RWPE2 (cell line): ENCODE results near the gene MAGEC2.

Experiments
- ATAC-seq: fragments of 200-7000 bp; cut with Tn5 transposase; 3 replicates; pipeline ENCODE4 v1.9.1; 2021; ENCODE audit warnings: low read depth
- DNase-seq: peaks from one replicate; pipeline ENCODE4 v3.0.0-alpha.2; 2020; ENCODE audit warnings: low spot score
- H3K27ac ChIP-seq: fragments of 450-650 bp; 2 replicates; pipeline ENCODE4 v1.5.1; 2017; ENCODE audit warnings: mild to moderate bottlenecking; ENCODE audit not compliant: poor library complexity, severe bottlenecking
- H3K27me3 ChIP-seq: fragments of 250-450 bp; sonication (Bioruptor Pico); 2 replicates; pipeline ENCODE4 v1.5.1; 2021; ENCODE audit warnings: mild to moderate bottlenecking, moderate library complexity; ENCODE audit not compliant: insufficient read depth, poor library complexity, severe bottlenecking
- H3K36me3 ChIP-seq: fragments of 250-450 bp; sonication (Bioruptor Pico); 2 replicates; pipeline ENCODE4 v1.5.1; 2020; ENCODE audit warnings: low read depth, mild to moderate bottlenecking, moderate library complexity
- H3K4me1 ChIP-seq: fragments of 250-450 bp; sonication (Bioruptor Pico); 2 replicates; pipeline ENCODE4 v1.5.1; 2021; ENCODE audit warnings: mild to moderate bottlenecking, moderate library complexity; ENCODE audit not compliant: insufficient read depth, poor library complexity, severe bottlenecking
- H3K4me3 ChIP-seq: fragments of 250-450 bp; sonication (Bioruptor Pico); 2 replicates; pipeline ENCODE4 v1.5.1; 2021; ENCODE audit warnings: mild to moderate bottlenecking, moderate library complexity; ENCODE audit not compliant: severe bottlenecking
- H3K9me3 ChIP-seq: fragments of 250-450 bp; sonication (Bioruptor Pico); 2 replicates; pipeline ENCODE4 v1.5.1; 2021; ENCODE audit warnings: mild to moderate bottlenecking, moderate library complexity; ENCODE audit not compliant: severe bottlenecking
- TF ChIP-seq, protein P1 (sequence below): fragments of 450-650 bp; IDR thresholded peaks from one replicate; pipeline ENCODE4 v1.5.1; 2017; ENCODE audit warnings: mild to moderate bottlenecking, moderate library complexity; ENCODE audit not compliant: poor library complexity, severe bottlenecking

The MAGEC2 gene

DNA sequence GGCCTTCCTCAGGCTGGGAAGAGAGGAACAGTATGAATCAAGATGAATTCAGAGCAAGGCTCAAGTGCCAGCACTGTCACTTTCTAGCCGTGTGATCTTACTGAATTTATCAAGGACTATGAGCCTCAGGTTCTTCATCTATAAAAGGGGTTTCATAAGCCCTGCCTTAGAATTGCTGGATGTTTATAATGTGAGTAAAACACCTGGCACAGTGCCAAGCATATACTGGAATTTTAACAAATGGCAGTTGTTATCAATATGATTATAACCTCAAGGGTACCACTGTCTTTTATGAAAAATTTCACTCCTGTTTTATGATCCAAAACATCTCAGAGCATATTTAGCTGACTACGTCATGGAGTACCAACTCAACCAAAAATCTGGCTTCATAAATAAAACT is 4.0 kb downstream of the MAGEC2 start:
- ATAC-seq = no peak
- H3K36me3 ChIP-seq = no peaks in the 10 kb centered on the region
- no peaks in the 10 kb centered on the region for H3K4me1 ChIP-seq
- no peak for DNase-seq
- no peaks in the 10 kb centered on the region for H3K27me3 ChIP-seq
- no peak overlapping the region for H3K27ac ChIP-seq
- no peaks in the 10 kb centered on the region for H3K9me3 ChIP-seq
- H3K4me3 ChIP-seq = no peak overlapping the region
- TF ChIP-seq, protein P1, sequence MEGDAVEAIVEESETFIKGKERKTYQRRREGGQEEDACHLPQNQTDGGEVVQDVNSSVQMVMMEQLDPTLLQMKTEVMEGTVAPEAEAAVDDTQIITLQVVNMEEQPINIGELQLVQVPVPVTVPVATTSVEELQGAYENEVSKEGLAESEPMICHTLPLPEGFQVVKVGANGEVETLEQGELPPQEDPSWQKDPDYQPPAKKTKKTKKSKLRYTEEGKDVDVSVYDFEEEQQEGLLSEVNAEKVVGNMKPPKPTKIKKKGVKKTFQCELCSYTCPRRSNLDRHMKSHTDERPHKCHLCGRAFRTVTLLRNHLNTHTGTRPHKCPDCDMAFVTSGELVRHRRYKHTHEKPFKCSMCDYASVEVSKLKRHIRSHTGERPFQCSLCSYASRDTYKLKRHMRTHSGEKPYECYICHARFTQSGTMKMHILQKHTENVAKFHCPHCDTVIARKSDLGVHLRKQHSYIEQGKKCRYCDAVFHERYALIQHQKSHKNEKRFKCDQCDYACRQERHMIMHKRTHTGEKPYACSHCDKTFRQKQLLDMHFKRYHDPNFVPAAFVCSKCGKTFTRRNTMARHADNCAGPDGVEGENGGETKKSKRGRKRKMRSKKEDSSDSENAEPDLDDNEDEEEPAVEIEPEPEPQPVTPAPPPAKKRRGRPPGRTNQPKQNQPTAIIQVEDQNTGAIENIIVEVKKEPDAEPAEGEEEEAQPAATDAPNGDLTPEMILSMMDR = no peak

- no peak overlapping the region for H3K4me3 ChIP-seq
- H3K27me3 ChIP-seq = no peaks in the 10 kb centered on the region
- ATAC-seq (no peak), DNase-seq (no peak)
- H3K36me3 ChIP-seq = no peaks in the 10 kb centered on the region
- H3K9me3 ChIP-seq = no peaks in the 10 kb centered on the region
- H3K27ac ChIP-seq = no peak overlapping the region
- TF ChIP-seq, protein P1 = no peak
- H3K4me1 ChIP-seq = no peaks in the 10 kb centered on the region
Observed at GRCh38 chrX:142186103-142186502, 19.0 kb downstream of the MAGEC2 start.

GRCh38 chrX:142184756-142185602 is 20.1 kb downstream of the MAGEC2 start:
- no peaks in the 10 kb centered on the region for H3K27me3 ChIP-seq
- H3K9me3 ChIP-seq = no peaks in the 10 kb centered on the region
- TF ChIP-seq, protein P1 = no peak
- H3K36me3 ChIP-seq = no peaks in the 10 kb centered on the region
- ATAC-seq (no peak), DNase-seq (no peak)
- no peak overlapping the region for H3K27ac ChIP-seq
- no peak overlapping the region for H3K4me3 ChIP-seq
- no peaks in the 10 kb centered on the region for H3K4me1 ChIP-seq

- no peaks in the 10 kb centered on the region for H3K36me3 ChIP-seq
- ATAC-seq (no peak), DNase-seq (no peak)
- H3K9me3 ChIP-seq = no peaks in the 10 kb centered on the region
- no peaks in the 10 kb centered on the region for H3K4me1 ChIP-seq
- H3K27ac ChIP-seq = no peak overlapping the region
- no peaks in the 10 kb centered on the region for H3K27me3 ChIP-seq
- TF ChIP-seq, protein P1 = no peak
- no peak overlapping the region for H3K4me3 ChIP-seq
Observed at GRCh38 chrX:142156567-142156966, 48.5 kb downstream of the MAGEC2 start.
